Stimulated activated CD4-positive, alpha-beta T cell treated with anti-CD3 and anti-CD28 coated beads, TNF-alpha, amount 100 ng/mL, for 4 hours (primary cell): ENCODE measurements around the gene CLC.
"Not testable (repeated sequence)": the region's sequence is repeated elsewhere in the genome, so short reads cannot be mapped to it uniquely, and the experiment has no call there.

ENCODE experiments used
- DNase-seq, 3 experiments: peaks; one replicate each; pipeline ENCODE4 v3.0.0-alpha.2; 2020; ENCODE audit warnings: low read depth in 3 of 3

CLC gene

GRCh38 chr19:39737891-39738290, at the start of gene CLC:
Gene CLC, minus strand, starts transcription at chr19:39738029. Its CDS starts 77 bp downstream, at chr19:39737952.
- no peak for DNase-seq

- DNase-seq: no peak
These were observed 43.1 kb upstream of the CLC start for GRCh38 chr19:39780894-39781293.

- DNase-seq: no peak
These were observed 40.9 kb upstream of the CLC start, which contains the start of gene LEUTX for GRCh38 chr19:39778763-39779162. Gene LEUTX, plus strand, starts transcription at chr19:39778854. Its CDS starts 67 bp downstream, at chr19:39778921.

- no peak for DNase-seq
These were observed 31.0 kb upstream of the CLC start for GRCh38 chr19:39768786-39769185.

- no peak for DNase-seq
These were observed 30.5 kb upstream of the CLC start for GRCh38 chr19:39768334-39768733.

GRCh38 chr19:39765091-39766076, 27.6 kb upstream of the CLC start:
- peak in 2 of 3 experiments; percentile 8 to 12 for DNase-seq

GRCh38 chr19:39761851-39762250, 24.0 kb upstream of the CLC start:
- DNase-seq: not testable (repeated sequence)

- DNase-seq: no peak
These were observed 21.8 kb upstream of the CLC start for GRCh38 chr19:39759457-39760184.

GRCh38 chr19:39754971-39755370, 17.1 kb upstream of the CLC start:
- DNase-seq: no peak

- DNase-seq: no peak
These were observed 16.7 kb upstream of the CLC start for GRCh38 chr19:39754544-39754943.

- DNase-seq: no peak
These were observed 15.0 kb upstream of the CLC start for GRCh38 chr19:39752795-39753194.

GRCh38 chr19:39752390-39752789, 14.6 kb upstream of the CLC start:
- DNase-seq: no peak

GRCh38 chr19:39749981-39750380, 12.2 kb upstream of the CLC start:
- DNase-seq: no peak

GRCh38 chr19:39746836-39747529, 9.2 kb upstream of the CLC start:
- no peak for DNase-seq

GRCh38 chr19:39745643-39746042, 7.8 kb upstream of the CLC start:
- DNase-seq: no peak

GRCh38 chr19:39740395-39740794, 2.6 kb upstream of the CLC start:
- peak in 1 of 3 experiments; percentile 4 for DNase-seq

- no peak for DNase-seq
These were observed 985 bp upstream of the CLC start for GRCh38 chr19:39738814-39739213.

- DNase-seq: peak in 1 of 3 experiments; percentile 10
These were observed 478 bp downstream of the CLC start for GRCh38 chr19:39737351-39737750.

- DNase-seq: no peak
These were observed 1.7 kb downstream of the CLC start for GRCh38 chr19:39736088-39736487.

- DNase-seq: no peak
These were observed 2.1 kb downstream of the CLC start for GRCh38 chr19:39735688-39736087.

- DNase-seq: no peak
These were observed 4.0 kb downstream of the CLC start for GRCh38 chr19:39733841-39734240.

GRCh38 chr19:39731685-39732084, 6.1 kb downstream of the CLC start:
- no peak for DNase-seq
